T1000 (cell line): ENCODE measurements around the gene AK1.

ENCODE experiments used
- DNase-seq: peaks from one replicate; lab custom pipeline; 2025; ENCODE audit warnings: mixed read lengths; lab: John Stamatoyannopoulos, UW

Gene AK1

GRCh38 chr9:127817881-127818434 is 59.5 kb downstream of the AK1 start:
- no peak for DNase-seq

- no peak for DNase-seq
Measured at GRCh38 chr9:127816728-127817127, 60.7 kb downstream of the AK1 start.
